K562 (cell line): ENCODE results near the gene MPRIP. TPM values are rescaled to one million over a fixed set of nuclear protein-coding genes. Genes with fewer than 3 reads are reported as not detected.

ENCODE experiments used
- BHLHE40 ChIP-seq: IDR thresholded peaks from 2 replicates; pipeline ENCODE4 v1.6.1; 2011; ENCODE audit warnings: low read length, improper control_type of control experiment
- CBFA2T2 ChIP-seq: fragments of 450-650 bp; conservative IDR thresholded peaks from 2 replicates; pipeline ENCODE4 v1.6.1; 2017; ENCODE audit warnings: mild to moderate bottlenecking
- CBFA2T3 ChIP-seq: fragments of 450-650 bp; IDR thresholded peaks from 2 replicates; pipeline ENCODE4 v1.6.1; 2017
- HMGXB4 ChIP-seq: sonication (generic); formaldehyde crosslinking; IDR thresholded peaks from 2 replicates; pipeline ENCODE4 v1.8.1; 2023; ENCODE audit warnings: mild to moderate bottlenecking, missing genetic modification reagents
- MAX ChIP-seq: sonication (generic); formaldehyde crosslinking; IDR thresholded peaks from 2 replicates; pipeline ENCODE4 v1.9.0; 2022; ENCODE audit warnings: mild to moderate bottlenecking, missing genetic modification reagents
- MCM3 ChIP-seq: fragments of 450-650 bp; IDR thresholded peaks from 2 replicates; pipeline ENCODE4 v1.6.1; 2016
- MNT ChIP-seq, 2 experiments: fragments of 450-650 bp; conservative IDR thresholded peaks; 2 replicates each; pipeline ENCODE4 v1.6.1; 2017; ENCODE audit warnings: mild to moderate bottlenecking in 2 of 2, moderate library complexity in 2 of 2
- NKRF ChIP-seq: fragments of 450-650 bp; IDR thresholded peaks from 2 replicates; pipeline ENCODE4 v1.6.1; 2016; ENCODE audit warnings: borderline replicate concordance
- PHB2 ChIP-seq: fragments of 450-650 bp; IDR thresholded peaks from 2 replicates; pipeline ENCODE4 v1.6.1; 2017; ENCODE audit warnings: low read depth
- PKNOX1 ChIP-seq: fragments of 450-650 bp; IDR thresholded peaks from 2 replicates; pipeline ENCODE4 v1.6.1; 2016
- RERE ChIP-seq: sonication (generic); formaldehyde crosslinking; IDR thresholded peaks from 2 replicates; pipeline ENCODE4 v1.8.0; 2023; ENCODE audit warnings: missing genetic modification reagents, mild to moderate bottlenecking, borderline replicate concordance
- SIN3A ChIP-seq, 2 experiments: fragments of 150-350 bp in 1 of 2; IDR thresholded peaks; 2 replicates each; pipeline ENCODE4 v1.6.1; 2011 to 2016; ENCODE audit warnings: borderline replicate concordance in 2 of 2, low read depth in 2 of 2, low read length in 2 of 2, mild to moderate bottlenecking in 2 of 2, moderate library complexity in 2 of 2; ENCODE audit not compliant: control insufficient read depth in 1 of 2
- SMAD2 ChIP-seq: fragments of 150-350 bp; IDR thresholded peaks from 2 replicates; pipeline ENCODE4 v1.6.1; 2014; ENCODE audit warnings: low read depth, mild to moderate bottlenecking, low read length
- SMARCA4 ChIP-seq: fragments of 450-650 bp; IDR thresholded peaks from 2 replicates; pipeline ENCODE4 v1.6.1; 2016
- TAF15 ChIP-seq: fragments of 200-400 bp; formaldehyde crosslinking; IDR thresholded peaks from 2 replicates; pipeline ENCODE4 v1.6.1; 2017; ENCODE audit warnings: mild to moderate bottlenecking, low read depth, low read length, moderate library complexity
- ZNF197 ChIP-seq: fragments of 200-800 bp; sonication (Bioruptor generic); IDR thresholded peaks from 2 replicates; pipeline ENCODE4 v1.6.1; 2016; ENCODE audit warnings: low read depth, missing genetic modification characterization, missing compliant biosample characterization
- polyA plus RNA-seq, 8 experiments: library from polyadenylated mRNA; depleted of rRNA in 4 of 8; stranded (reverse) in 5 of 8; unstranded in 3 of 8; fragments of >200 nt; fragmentation: Nextera tagmentation in 2 of 8; fragmentation: Illumina TruSeq in 1 of 8; extraction: Ambion mirVana in 2 of 8; extraction: Trizol in 1 of 8; gene quantifications; 2 replicates each; pipeline versions ENCODE4 v1.2.1 to v1.2.3, GENCODE V29; 2011 to 2014; ENCODE audit warnings: inconsistent platforms in 1 of 8, missing spikeins in 1 of 8
- total RNA-seq, 7 experiments: library from RNA; depleted of rRNA in 6 of 7; stranded (reverse); fragments of >200 nt in 6 of 7; fragmentation: Illumina TruSeq in 2 of 7; extraction: Trizol in 2 of 7; gene quantifications; 2 replicates each; pipeline versions ENCODE4 v1.2.1 to v1.2.3, GENCODE V29; 2011 to 2021; ENCODE audit warnings: low replicate concordance in 1 of 7

The MPRIP gene
- total and polyA plus RNA-seq, 9 of the 15 experiments (the other 6 are each of a cell fraction or from before 2014, with no cell fraction given): 10.0 to 72.6 (median 30.1) TPM

- no peak for TF ChIP-seq RERE (CRISPR knock-in tag)
- TF ChIP-seq NKRF: peak; percentile 69; the same call in 1 of the 2 replicates
- TF ChIP-seq TAF15: no peak
- no peak for TF ChIP-seq ZNF197 (CRISPR knock-in tag)
- TF ChIP-seq MCM3: no peak
- peak; percentile 43; the same call in 1 of the 2 replicates for TF ChIP-seq CBFA2T3
- TF ChIP-seq MAX (CRISPR knock-in tag): peak; percentile 66
- peak; percentile 75 to 86 for TF ChIP-seq MNT (conservative IDR thresholded peaks at IDR 0.05)
- TF ChIP-seq SMARCA4: no peak
- 0 out of 2 replicates have a peak, but pooled peaks have one; percentile 9 for TF ChIP-seq BHLHE40
- TF ChIP-seq SIN3A (IDR thresholded peaks at IDR 0.05; ENCODE audit: borderline replicate concordance in 2 of 2, control insufficient read depth in 1 of 2, low read depth in 2 of 2, low read length in 2 of 2): peak in 1 of 2 experiments; percentile 82; a peak in 2 of 4 replicates
- peak; percentile 71 for TF ChIP-seq PKNOX1
- no peak for TF ChIP-seq HMGXB4 (CRISPR knock-in tag)
- TF ChIP-seq SMAD2: no peak
- peak; percentile 35 for TF ChIP-seq CBFA2T2
- no peak for TF ChIP-seq PHB2
- TF ChIP-seq, all 486 proteins: peak for 13
These were observed 1.2 kb upstream of the MPRIP start (continued) for GRCh38 chr17:17041018-17041521.
